Measurements from ENCODE around the gene KLF15.

Gene KLF15

GRCh38 chr3:126306397-126306796, 50.8 kb downstream of the KLF15 start (continued):
- TF ChIP-seq, protein P1, sequence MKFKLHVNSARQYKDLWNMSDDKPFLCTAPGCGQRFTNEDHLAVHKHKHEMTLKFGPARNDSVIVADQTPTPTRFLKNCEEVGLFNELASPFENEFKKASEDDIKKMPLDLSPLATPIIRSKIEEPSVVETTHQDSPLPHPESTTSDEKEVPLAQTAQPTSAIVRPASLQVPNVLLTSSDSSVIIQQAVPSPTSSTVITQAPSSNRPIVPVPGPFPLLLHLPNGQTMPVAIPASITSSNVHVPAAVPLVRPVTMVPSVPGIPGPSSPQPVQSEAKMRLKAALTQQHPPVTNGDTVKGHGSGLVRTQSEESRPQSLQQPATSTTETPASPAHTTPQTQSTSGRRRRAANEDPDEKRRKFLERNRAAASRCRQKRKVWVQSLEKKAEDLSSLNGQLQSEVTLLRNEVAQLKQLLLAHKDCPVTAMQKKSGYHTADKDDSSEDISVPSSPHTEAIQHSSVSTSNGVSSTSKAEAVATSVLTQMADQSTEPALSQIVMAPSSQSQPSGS (tag by site-specific recombination; IDR thresholded peaks at IDR 0.05; ENCODE audit: low read depth), result no peak
- no peak for TF ChIP-seq ZNF174 (tag by site-specific recombination; IDR thresholded peaks at IDR 0.05)
- no peak for TF ChIP-seq ZNF639 (tag by site-specific recombination; IDR thresholded peaks at IDR 0.05)

DNA sequence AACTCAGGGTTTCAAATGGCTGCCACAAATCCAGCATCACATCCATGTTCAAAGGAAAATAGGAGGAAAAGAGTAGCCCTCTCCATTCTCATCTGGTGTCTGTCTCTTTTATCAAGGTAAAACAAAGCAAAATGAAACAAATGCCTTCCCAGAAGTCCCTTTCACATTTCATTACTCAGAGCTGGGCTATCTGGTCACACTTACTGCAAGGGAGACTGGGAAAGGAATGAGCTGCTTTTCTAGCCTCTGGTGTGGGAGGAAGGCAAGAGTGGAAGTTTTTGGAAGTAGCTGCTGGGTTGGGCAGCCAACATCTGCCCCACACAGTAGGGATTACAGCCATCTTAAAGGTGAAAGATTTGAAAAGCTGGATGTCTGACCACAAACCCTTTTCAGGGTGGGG, 51.8 kb downstream of the KLF15 start:
- TF ChIP-seq ZNF623 (tag by site-specific recombination; IDR thresholded peaks at IDR 0.05), result no peak
- TF ChIP-seq, protein P1 (tag by site-specific recombination; IDR thresholded peaks at IDR 0.05; ENCODE audit: low read depth), result no peak
- no peak for TF ChIP-seq GLIS1 (tag by site-specific recombination; IDR thresholded peaks at IDR 0.05)
- no peak for TF ChIP-seq ZEB2 (tag by site-specific recombination; IDR thresholded peaks at IDR 0.05)
- no peak for TF ChIP-seq ZNF423 (tag by site-specific recombination; IDR thresholded peaks at IDR 0.05)
- TF ChIP-seq ZNF548 (tag by site-specific recombination; IDR thresholded peaks at IDR 0.05), result no peak
- TF ChIP-seq IKZF3 (tag by site-specific recombination; IDR thresholded peaks at IDR 0.05), result no peak
- Histone ChIP-seq H3K9me3 (ENCODE audit: control insufficient read depth, insufficient read depth, low read depth, low read length) (no peaks in the 10 kb centered on the region), H3K27ac (ENCODE audit: extremely low read depth, low read depth, low read length) (no peak overlapping the region), H3K4me1 (ENCODE audit: control insufficient read depth, insufficient read depth, low read length) (no peaks in the 10 kb centered on the region), H3K36me3 (ENCODE audit: control insufficient read depth in 2 of 2, insufficient read depth in 1 of 2, low read length in 2 of 2) (no peaks in the 10 kb centered on the region), H3K4me3 (ENCODE audit: low read depth, low read length) (no peak overlapping the region)
- ChIA-PET POLR2A (no interaction called here), CTCF (no interaction called here)

DNA sequence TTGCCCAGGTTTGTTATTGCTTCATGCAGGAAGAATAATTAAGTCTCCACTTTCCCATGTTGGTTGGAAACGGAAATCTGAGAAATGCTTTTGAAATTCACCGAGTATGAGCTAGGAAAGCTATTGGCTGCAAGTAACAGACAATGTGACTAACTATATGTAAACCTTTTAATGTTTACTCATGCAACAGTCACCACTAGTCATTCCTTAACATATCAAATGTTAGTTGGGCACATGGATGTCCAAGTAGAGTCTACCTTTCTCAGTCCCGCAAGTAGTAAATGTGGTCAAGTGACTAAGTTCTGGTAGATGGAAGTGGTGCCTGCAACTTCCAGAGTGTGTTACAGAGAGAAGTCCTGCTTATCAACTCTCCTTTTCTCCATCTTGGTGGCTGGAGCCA, 52.5 kb downstream of the KLF15 start:
- ChIA-PET CTCF (no interaction called here), POLR2A (no interaction called here)
- Histone ChIP-seq H3K36me3 (ENCODE audit: control insufficient read depth in 2 of 2, insufficient read depth in 1 of 2, low read length in 2 of 2) (no peaks in the 10 kb centered on the region), H3K9me3 (ENCODE audit: control insufficient read depth, insufficient read depth, low read depth, low read length) (no peaks in the 10 kb centered on the region), H3K4me1 (ENCODE audit: control insufficient read depth, insufficient read depth, low read length) (no peaks in the 10 kb centered on the region), H3K4me3 (ENCODE audit: low read depth, low read length) (no peak overlapping the region), H3K27ac (ENCODE audit: extremely low read depth, low read depth, low read length) (no peak overlapping the region)
- TF ChIP-seq SETDB1 (IDR thresholded peaks at IDR 0.05; ENCODE audit: insufficient read length, low read length) (no peak), SALL2 (tag by site-specific recombination; IDR thresholded peaks at IDR 0.05; ENCODE audit: borderline replicate concordance) (no peak), ZNF747 (tag by site-specific recombination; IDR thresholded peaks at IDR 0.05) (no peak)

GRCh38 chr3:126304291-126304690, 52.9 kb downstream of the KLF15 start:
- no peaks in the 10 kb centered on the region for H3K36me3 ChIP-seq (ENCODE audit: control insufficient read depth in 2 of 2, insufficient read depth in 1 of 2, low read length in 2 of 2)
- ChIA-PET POLR2A (no interaction called here), CTCF (no interaction called here)
- H3K27ac ChIP-seq (ENCODE audit: extremely low read depth, low read depth, low read length), result no peak overlapping the region
- no peaks in the 10 kb centered on the region for H3K9me3 ChIP-seq (ENCODE audit: control insufficient read depth, insufficient read depth, low read depth, low read length)
- H3K4me3 ChIP-seq (ENCODE audit: low read depth, low read length), result no peak overlapping the region
- no peaks in the 10 kb centered on the region for H3K4me1 ChIP-seq (ENCODE audit: control insufficient read depth, insufficient read depth, low read length)
- TF ChIP-seq ZNF391 (tag by site-specific recombination; IDR thresholded peaks at IDR 0.05; ENCODE audit: borderline replicate concordance, low read depth), result no peak
- no peak for TF ChIP-seq ZNF777 (tag by site-specific recombination; IDR thresholded peaks at IDR 0.05; ENCODE audit: borderline replicate concordance)
- TF ChIP-seq, protein P1 (tag by site-specific recombination; IDR thresholded peaks at IDR 0.05; ENCODE audit: low read depth), result no peak
- TF ChIP-seq ZNF792 (tag by site-specific recombination; IDR thresholded peaks at IDR 0.05), result no peak
- TF ChIP-seq ZNF114 (tag by site-specific recombination; IDR thresholded peaks at IDR 0.05), result no peak
- no peak for TF ChIP-seq ZNF76 (tag by site-specific recombination; IDR thresholded peaks at IDR 0.05; ENCODE audit: borderline replicate concordance, low read depth)
- TF ChIP-seq ZBTB10 (tag by site-specific recombination; IDR thresholded peaks at IDR 0.05), result no peak
- TF ChIP-seq ZNF248 (tag by site-specific recombination; IDR thresholded peaks at IDR 0.05), result no peak
- no peak for TF ChIP-seq ELK4 (IDR thresholded peaks at IDR 0.05; ENCODE audit: borderline replicate concordance, low read depth, low read length)
